Effector memory CD4-positive, alpha-beta T cell (primary cell): ENCODE data around the gene RNF157.
"Not testable (repeated sequence)": the region's sequence is repeated elsewhere in the genome, so short reads cannot be mapped to it uniquely, and the experiment has no call there.

ENCODE experiments used
- DNase-seq, 3 donors: peaks; one replicate each; pipeline ENCODE4 v3.0.0-alpha.2; 2020
- H3K27ac ChIP-seq: 2 replicates; pipeline ENCODE4 v1.7.0; 2013; ENCODE audit warnings: mild to moderate bottlenecking, low read length, moderate library complexity; ENCODE audit not compliant: insufficient read depth, poor library complexity, severe bottlenecking
- H3K27me3 ChIP-seq: replicated peaks from 2 replicates; pipeline ENCODE4 v1.7.0; 2013; ENCODE audit warnings: mild to moderate bottlenecking, low read length; ENCODE audit not compliant: insufficient read depth, control insufficient read depth, poor library complexity, severe bottlenecking
- H3K36me3 ChIP-seq: 2 replicates; pipeline ENCODE4 v1.7.0; 2013; ENCODE audit warnings: mild to moderate bottlenecking, low read length, moderate library complexity; ENCODE audit not compliant: control insufficient read depth, insufficient read depth
- H3K4me1 ChIP-seq: 2 replicates; pipeline ENCODE4 v1.7.0; 2013; ENCODE audit warnings: low read length, mild to moderate bottlenecking; ENCODE audit not compliant: control insufficient read depth, insufficient read depth, poor library complexity, severe bottlenecking
- H3K4me3 ChIP-seq: 2 replicates; pipeline ENCODE4 v1.7.0; 2013; ENCODE audit warnings: low read length, low read depth, mild to moderate bottlenecking; ENCODE audit not compliant: insufficient read depth, poor library complexity, severe bottlenecking
- H3K9me3 ChIP-seq: 2 replicates; pipeline ENCODE4 v1.7.0; 2013; ENCODE audit warnings: mild to moderate bottlenecking, low read length, moderate library complexity; ENCODE audit not compliant: control insufficient read depth

The RNF157 gene

GRCh38 chr17:76233588-76234353, 6.5 kb downstream of the RNF157 start:
- no peak for DNase-seq
- H3K27me3 ChIP-seq, result no peaks in the 10 kb centered on the region

GRCh38 chr17:76232342-76232741, 8.0 kb downstream of the RNF157 start:
- Histone ChIP-seq H3K4me1 (no peaks in the 10 kb centered on the region), H3K27me3 (no peaks in the 10 kb centered on the region), H3K4me3 (no peak overlapping the region), H3K9me3 (no peaks in the 10 kb centered on the region), H3K27ac (no peak overlapping the region), H3K36me3 (no peaks in the 10 kb centered on the region)
- no peak for DNase-seq

More at GRCh38 chr17:76233588-76234353, 6.5 kb downstream of the RNF157 start:
- no peaks in the 10 kb centered on the region for H3K9me3 ChIP-seq
- H3K4me3 ChIP-seq, result no peak overlapping the region
- H3K27ac ChIP-seq, result no peak overlapping the region
- H3K4me1 ChIP-seq, result peaks cover 2% of the 10 kb centered on the region
- no peaks in the 10 kb centered on the region for H3K36me3 ChIP-seq

GRCh38 chr17:76226749-76227148, 13.5 kb downstream of the RNF157 start:
- H3K36me3 ChIP-seq, result not testable (repeated sequence)

DNA sequence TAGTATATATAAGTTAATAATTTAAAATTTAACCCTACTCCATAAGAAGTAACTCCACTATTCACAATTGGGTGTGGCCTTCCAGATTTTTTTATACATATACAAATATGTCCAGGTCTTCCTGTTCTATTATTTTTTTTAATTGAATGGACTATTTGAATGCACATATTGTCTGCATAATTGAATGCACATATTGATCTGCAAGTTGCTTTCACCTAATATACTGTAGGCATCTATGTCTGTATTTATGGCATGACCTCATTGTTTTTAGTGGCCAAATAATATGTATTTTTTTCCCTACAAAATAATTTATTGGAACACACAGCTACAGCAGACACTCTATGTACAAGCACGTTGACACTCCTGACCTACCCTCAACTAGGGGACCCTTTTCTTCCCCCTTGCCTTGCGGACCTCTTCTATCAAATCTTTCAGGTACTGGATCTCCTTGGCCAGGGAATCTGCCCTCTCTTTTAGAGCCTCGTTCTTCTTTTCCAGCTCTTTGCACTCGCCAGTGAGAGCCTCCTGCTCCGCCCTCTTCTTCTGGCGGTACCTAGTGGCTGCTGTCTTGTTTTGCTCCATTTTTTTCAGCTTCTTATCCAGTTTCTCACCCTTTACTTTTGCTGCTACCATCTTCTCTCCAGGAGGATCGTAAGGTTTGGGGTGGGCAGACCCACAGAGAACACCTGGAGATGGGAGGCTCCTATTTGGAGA, 14.8 kb downstream of the RNF157 start:
- H3K4me3 ChIP-seq, H3K27me3 ChIP-seq, H3K36me3 ChIP-seq: not testable (repeated sequence)

More at GRCh38 chr17:76226749-76227148, 13.5 kb downstream of the RNF157 start:
- H3K9me3 ChIP-seq, H3K4me1 ChIP-seq, DNase-seq, H3K4me3 ChIP-seq, H3K27ac ChIP-seq, H3K27me3 ChIP-seq: not testable (repeated sequence)

GRCh38 chr17:76223802-76224201, 16.5 kb downstream of the RNF157 start:
- Histone ChIP-seq H3K9me3 (no peaks in the 10 kb centered on the region), H3K27me3 (no peaks in the 10 kb centered on the region), H3K27ac (no peak overlapping the region), H3K36me3 (no peaks in the 10 kb centered on the region), H3K4me3 (no peak overlapping the region), H3K4me1 (no peaks in the 10 kb centered on the region)
- no peak for DNase-seq

More for the DNA sequence above, 14.8 kb downstream of the RNF157 start:
- not testable (repeated sequence) for H3K9me3 ChIP-seq, H3K27ac ChIP-seq, H3K4me1 ChIP-seq, DNase-seq

DNA sequence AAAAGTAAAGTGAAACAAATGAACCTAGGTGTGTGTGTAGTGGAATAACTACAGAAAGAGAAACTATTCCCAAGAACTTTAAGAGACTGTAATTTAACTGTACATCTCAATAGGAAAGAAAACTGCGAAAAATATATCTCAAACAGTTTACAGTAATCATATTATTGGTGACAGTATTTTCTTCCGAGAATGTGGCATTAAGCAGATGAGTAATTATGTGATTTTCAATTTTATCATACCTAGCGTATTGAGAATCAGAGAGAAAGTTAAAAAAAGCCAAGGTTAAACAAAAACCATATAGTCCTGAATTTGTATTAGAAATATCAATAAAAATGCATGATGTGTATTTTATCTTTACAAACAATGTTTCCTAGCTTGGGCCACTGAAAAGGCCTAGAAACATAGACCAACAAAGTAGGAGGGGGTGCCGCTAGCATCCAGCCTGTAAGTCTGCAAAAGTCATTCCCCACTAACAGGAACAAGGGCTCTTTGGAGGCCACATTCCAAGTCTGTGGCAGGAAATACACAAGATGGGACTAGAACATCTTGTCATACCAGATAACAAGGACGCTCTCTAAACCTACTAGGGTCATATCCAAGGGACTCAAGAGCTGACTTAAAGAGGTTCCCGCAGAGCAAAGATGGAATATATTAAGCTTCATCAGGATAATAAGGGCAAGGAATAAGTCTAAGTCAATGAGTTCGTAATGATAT, 20.5 kb downstream of the RNF157 start:
- H3K27ac ChIP-seq, result no peak overlapping the region
- H3K27me3 ChIP-seq, result no peaks in the 10 kb centered on the region
- no peak overlapping the region for H3K4me3 ChIP-seq
- H3K4me1 ChIP-seq, result no peaks in the 10 kb centered on the region
- H3K36me3 ChIP-seq, result no peaks in the 10 kb centered on the region
- DNase-seq, result no peak
- no peaks in the 10 kb centered on the region for H3K9me3 ChIP-seq

- DNase-seq, result no peak
- Histone ChIP-seq H3K4me3 (no peak overlapping the region), H3K36me3 (peaks cover 2% of the 10 kb centered on the region), H3K4me1 (no peaks in the 10 kb centered on the region), H3K27ac (no peak overlapping the region), H3K9me3 (no peaks in the 10 kb centered on the region), H3K27me3 (no peaks in the 10 kb centered on the region)
These were observed 23.2 kb downstream of the RNF157 start for GRCh38 chr17:76217081-76217480.

- no peak overlapping the region for H3K27ac ChIP-seq
- no peak overlapping the region for H3K4me3 ChIP-seq
- peaks cover 7% of the 10 kb centered on the region for H3K4me1 ChIP-seq
- no peaks in the 10 kb centered on the region for H3K27me3 ChIP-seq
- DNase-seq, result no peak
- H3K36me3 ChIP-seq, result peaks cover 12% of the 10 kb centered on the region
- H3K9me3 ChIP-seq, result no peaks in the 10 kb centered on the region
These were observed 26.8 kb downstream of the RNF157 start for GRCh38 chr17:76213491-76213890.

GRCh38 chr17:76208120-76208519, 32.2 kb downstream of the RNF157 start:
- Histone ChIP-seq H3K4me1 (peaks cover 24% of the 10 kb centered on the region), H3K27me3 (no peaks in the 10 kb centered on the region), H3K4me3 (no peak overlapping the region), H3K27ac (no peak overlapping the region), H3K9me3 (no peaks in the 10 kb centered on the region), H3K36me3 (peaks cover 12% of the 10 kb centered on the region)
- no peak for DNase-seq
